ENCODE measurements around the gene UBTD2. TPM values are rescaled to one million over a fixed set of nuclear protein-coding genes. Genes with fewer than 3 reads are reported as not detected.
"Not testable (repeated sequence)": the region's sequence is repeated elsewhere in the genome, so short reads cannot be mapped to it uniquely, and the experiment has no call there.

UBTD2 gene
- total RNA-seq, 1 donor from 2014 or later: 45.9 TPM

- peaks cover 0 to 4% (median 4%) of the 10 kb centered on the region in 3 donors for H3K4me1 ChIP-seq (ENCODE audit: control insufficient read depth in 3 of 3, insufficient read depth in 3 of 3, low read length in 3 of 3)
- H3K27ac ChIP-seq (ENCODE audit: low read depth, low read length): no peak overlapping the region
- H3K36me3 ChIP-seq (ENCODE audit: control insufficient read depth in 3 of 3, insufficient read depth in 3 of 3, low read length in 3 of 3): no peaks in the 10 kb centered on the region
- H3K4me3 ChIP-seq (ENCODE audit: low read length in 3 of 3): no peak overlapping the region
- no peaks in the 10 kb centered on the region for H3K27me3 ChIP-seq (ENCODE audit: control insufficient read depth in 3 of 3, insufficient read depth in 3 of 3, low read length in 3 of 3)
- peak overlapping the region in 1 of 3 donors; percentile 3 for H3K9ac ChIP-seq (ENCODE audit: low read depth in 1 of 3, low read length in 3 of 3)
- no peaks in the 10 kb centered on the region for H3K9me3 ChIP-seq (ENCODE audit: control insufficient read depth in 3 of 3, low read length in 3 of 3)
These were observed 9.6 kb upstream of the UBTD2 start for GRCh38 chr5:172293054-172293744.

GRCh38 chr5:172291837-172292236 lies 8.3 kb upstream of the UBTD2 start:
- not testable (repeated sequence) for H3K4me1 ChIP-seq (ENCODE audit: control insufficient read depth in 3 of 3, insufficient read depth in 3 of 3, low read length in 3 of 3); H3K9me3 ChIP-seq (ENCODE audit: control insufficient read depth in 3 of 3, low read length in 3 of 3); H3K27me3 ChIP-seq (ENCODE audit: control insufficient read depth in 3 of 3, insufficient read depth in 3 of 3, low read length in 3 of 3); H3K36me3 ChIP-seq (ENCODE audit: control insufficient read depth in 3 of 3, insufficient read depth in 3 of 3, low read length in 3 of 3); H3K27ac ChIP-seq (ENCODE audit: low read depth, low read length); H3K9ac ChIP-seq (ENCODE audit: low read depth in 1 of 3, low read length in 3 of 3); H3K4me3 ChIP-seq (ENCODE audit: low read length in 3 of 3)

GRCh38 chr5:172288465-172288864 lies 4.9 kb upstream of the UBTD2 start:
- no peak overlapping the region for H3K9ac ChIP-seq (ENCODE audit: low read depth in 1 of 3, low read length in 3 of 3)
- peaks cover 4 to 10% (median 9%) of the 10 kb centered on the region in 3 donors for H3K4me1 ChIP-seq (ENCODE audit: control insufficient read depth in 3 of 3, insufficient read depth in 3 of 3, low read length in 3 of 3)
- H3K9me3 ChIP-seq (ENCODE audit: control insufficient read depth in 3 of 3, low read length in 3 of 3): no peaks in the 10 kb centered on the region
- H3K27ac ChIP-seq (ENCODE audit: low read depth, low read length): no peak overlapping the region
- no peaks in the 10 kb centered on the region for H3K27me3 ChIP-seq (ENCODE audit: control insufficient read depth in 3 of 3, insufficient read depth in 3 of 3, low read length in 3 of 3)
- no peaks in the 10 kb centered on the region for H3K36me3 ChIP-seq (ENCODE audit: control insufficient read depth in 3 of 3, insufficient read depth in 3 of 3, low read length in 3 of 3)
- H3K4me3 ChIP-seq (ENCODE audit: low read length in 3 of 3): no peak overlapping the region

GRCh38 chr5:172287140-172287539 lies 3.6 kb upstream of the UBTD2 start:
- not testable (repeated sequence) for H3K36me3 ChIP-seq (ENCODE audit: control insufficient read depth in 3 of 3, insufficient read depth in 3 of 3, low read length in 3 of 3); H3K9me3 ChIP-seq (ENCODE audit: control insufficient read depth in 3 of 3, low read length in 3 of 3); H3K27ac ChIP-seq (ENCODE audit: low read depth, low read length); H3K9ac ChIP-seq (ENCODE audit: low read depth in 1 of 3, low read length in 3 of 3); H3K27me3 ChIP-seq (ENCODE audit: control insufficient read depth in 3 of 3, insufficient read depth in 3 of 3, low read length in 3 of 3); H3K4me3 ChIP-seq (ENCODE audit: low read length in 3 of 3)
- H3K4me1 ChIP-seq (ENCODE audit: control insufficient read depth in 3 of 3, insufficient read depth in 3 of 3, low read length in 3 of 3): peaks cover 6 to 15% (median 12%) of the 10 kb centered on the region in 3 donors

- no peaks in the 10 kb centered on the region for H3K36me3 ChIP-seq (ENCODE audit: control insufficient read depth in 3 of 3, insufficient read depth in 3 of 3, low read length in 3 of 3)
- no peak overlapping the region for H3K27ac ChIP-seq (ENCODE audit: low read depth, low read length)
- peaks cover 6 to 23% (median 23%) of the 10 kb centered on the region in 3 donors for H3K4me1 ChIP-seq (ENCODE audit: control insufficient read depth in 3 of 3, insufficient read depth in 3 of 3, low read length in 3 of 3)
- no peak overlapping the region for H3K4me3 ChIP-seq (ENCODE audit: low read length in 3 of 3)
- H3K9me3 ChIP-seq (ENCODE audit: control insufficient read depth in 3 of 3, low read length in 3 of 3): no peaks in the 10 kb centered on the region
- no peaks in the 10 kb centered on the region for H3K27me3 ChIP-seq (ENCODE audit: control insufficient read depth in 3 of 3, insufficient read depth in 3 of 3, low read length in 3 of 3)
- H3K9ac ChIP-seq (ENCODE audit: low read depth in 1 of 3, low read length in 3 of 3): no peak overlapping the region
These were observed 1.9 kb upstream of the UBTD2 start for GRCh38 chr5:172285226-172286143.

GRCh38 chr5:172284611-172284980 lies 1.0 kb upstream of the UBTD2 start:
- Histone ChIP-seq H3K27me3 (ENCODE audit: control insufficient read depth in 3 of 3, insufficient read depth in 3 of 3, low read length in 3 of 3) (no peaks in the 10 kb centered on the region), H3K9me3 (ENCODE audit: control insufficient read depth in 3 of 3, low read length in 3 of 3) (no peaks in the 10 kb centered on the region), H3K4me3 (ENCODE audit: low read length in 3 of 3) (peak overlapping the region; percentile 81 to 85 (median 85)), H3K9ac (ENCODE audit: low read depth in 1 of 3, low read length in 3 of 3) (peak overlapping the region; percentile 81 to 84 (median 83)), H3K36me3 (ENCODE audit: control insufficient read depth in 3 of 3, insufficient read depth in 3 of 3, low read length in 3 of 3) (no peaks in the 10 kb centered on the region), H3K27ac (ENCODE audit: low read depth, low read length) (peak overlapping the region; percentile 81), H3K4me1 (ENCODE audit: control insufficient read depth in 3 of 3, insufficient read depth in 3 of 3, low read length in 3 of 3) (peaks cover 6 to 23% (median 23%) of the 10 kb centered on the region in 3 donors)

- Histone ChIP-seq H3K27ac (ENCODE audit: low read depth, low read length) (peak overlapping the region; percentile 81), H3K9me3 (ENCODE audit: control insufficient read depth in 3 of 3, low read length in 3 of 3) (no peaks in the 10 kb centered on the region), H3K36me3 (ENCODE audit: control insufficient read depth in 3 of 3, insufficient read depth in 3 of 3, low read length in 3 of 3) (no peaks in the 10 kb centered on the region), H3K9ac (ENCODE audit: low read depth in 1 of 3, low read length in 3 of 3) (peak overlapping the region; percentile 81 to 86 (median 84)), H3K27me3 (ENCODE audit: control insufficient read depth in 3 of 3, insufficient read depth in 3 of 3, low read length in 3 of 3) (no peaks in the 10 kb centered on the region), H3K4me3 (ENCODE audit: low read length in 3 of 3) (peak overlapping the region; percentile 81 to 85 (median 85)), H3K4me1 (ENCODE audit: control insufficient read depth in 3 of 3, insufficient read depth in 3 of 3, low read length in 3 of 3) (peaks cover 6 to 23% (median 23%) of the 10 kb centered on the region in 3 donors)
These were observed 472 bp upstream of the UBTD2 start for GRCh38 chr5:172283862-172284610.

GRCh38 chr5:172282272-172283019 lies 1.1 kb downstream of the UBTD2 start:
- H3K27ac ChIP-seq (ENCODE audit: low read depth, low read length): peak overlapping the region; percentile 84
- H3K36me3 ChIP-seq (ENCODE audit: control insufficient read depth in 3 of 3, insufficient read depth in 3 of 3, low read length in 3 of 3): no peaks in the 10 kb centered on the region
- H3K27me3 ChIP-seq (ENCODE audit: control insufficient read depth in 3 of 3, insufficient read depth in 3 of 3, low read length in 3 of 3): no peaks in the 10 kb centered on the region
- peaks cover 6 to 23% (median 23%) of the 10 kb centered on the region in 3 donors for H3K4me1 ChIP-seq (ENCODE audit: control insufficient read depth in 3 of 3, insufficient read depth in 3 of 3, low read length in 3 of 3)
- peak overlapping the region; percentile 80 to 83 (median 81) for H3K4me3 ChIP-seq (ENCODE audit: low read length in 3 of 3)
- H3K9me3 ChIP-seq (ENCODE audit: control insufficient read depth in 3 of 3, low read length in 3 of 3): no peaks in the 10 kb centered on the region
- H3K9ac ChIP-seq (ENCODE audit: low read depth in 1 of 3, low read length in 3 of 3): peak overlapping the region; percentile 83 to 86 (median 84)

GRCh38 chr5:172281346-172281745 lies 2.2 kb downstream of the UBTD2 start:
- no peak overlapping the region for H3K27ac ChIP-seq (ENCODE audit: low read depth, low read length)
- no peaks in the 10 kb centered on the region for H3K9me3 ChIP-seq (ENCODE audit: control insufficient read depth in 3 of 3, low read length in 3 of 3)
- H3K9ac ChIP-seq (ENCODE audit: low read depth in 1 of 3, low read length in 3 of 3): peak overlapping the region in 1 of 3 donors; percentile 84
- peak overlapping the region in 2 of 3 donors; percentile 15 to 19 for H3K4me3 ChIP-seq (ENCODE audit: low read length in 3 of 3)
- H3K36me3 ChIP-seq (ENCODE audit: control insufficient read depth in 3 of 3, insufficient read depth in 3 of 3, low read length in 3 of 3): no peaks in the 10 kb centered on the region
- peaks cover 6 to 23% (median 23%) of the 10 kb centered on the region in 3 donors for H3K4me1 ChIP-seq (ENCODE audit: control insufficient read depth in 3 of 3, insufficient read depth in 3 of 3, low read length in 3 of 3)
- no peaks in the 10 kb centered on the region for H3K27me3 ChIP-seq (ENCODE audit: control insufficient read depth in 3 of 3, insufficient read depth in 3 of 3, low read length in 3 of 3)

All from skeletal muscle tissue (tissue), 4 donors.